Stimulated activated naive B cell treated with anti-CD40 and anti-IgM and Interleukin-4, amounts not matched to agents 10 μg/mL and 1 μg/mL and 100 μg/mL, for 72 hours (primary cell): Measurements from ENCODE around the gene HOXB5.

Experiments
- ATAC-seq, 2 donors: fragments of 150-1000 bp; cut with Tn5 transposase; replicated peaks; 2 replicates each; pipeline ENCODE4 v1.10.0; 2021; ENCODE audit warnings: moderate library complexity in 1 of 2
- DNase-seq: peaks from one replicate; pipeline ENCODE4 v3.0.0; 2021
- H3K27ac Mint-ChIP-seq: one replicate; pipeline ENCODE4 v1.8.0; 2022; ENCODE audit warnings: mild to moderate bottlenecking, mixed read lengths
- H3K27me3 Mint-ChIP-seq, 2 donors: one replicate each; pipeline ENCODE4 v1.8.0; 2022; ENCODE audit warnings: mixed read lengths in 2 of 2
- H3K36me3 Mint-ChIP-seq, 2 donors: one replicate each; pipeline ENCODE4 v1.8.0; 2022; ENCODE audit warnings: mixed read lengths in 2 of 2, mild to moderate bottlenecking in 1 of 2
- H3K4me1 Mint-ChIP-seq, 2 donors: one replicate each; pipeline ENCODE4 v1.8.0; 2022; ENCODE audit warnings: mixed read lengths in 2 of 2, mild to moderate bottlenecking in 1 of 2
- H3K4me3 Mint-ChIP-seq, 2 donors: one replicate each; pipeline ENCODE4 v1.8.0; 2022; ENCODE audit warnings: mild to moderate bottlenecking in 2 of 2, mixed read lengths in 2 of 2, moderate library complexity in 1 of 2
- H3K9me3 Mint-ChIP-seq, 2 donors: one replicate each; pipeline ENCODE4 v1.8.0; 2022; ENCODE audit warnings: mixed read lengths in 2 of 2, mild to moderate bottlenecking in 1 of 2

The HOXB5 gene

DNA sequence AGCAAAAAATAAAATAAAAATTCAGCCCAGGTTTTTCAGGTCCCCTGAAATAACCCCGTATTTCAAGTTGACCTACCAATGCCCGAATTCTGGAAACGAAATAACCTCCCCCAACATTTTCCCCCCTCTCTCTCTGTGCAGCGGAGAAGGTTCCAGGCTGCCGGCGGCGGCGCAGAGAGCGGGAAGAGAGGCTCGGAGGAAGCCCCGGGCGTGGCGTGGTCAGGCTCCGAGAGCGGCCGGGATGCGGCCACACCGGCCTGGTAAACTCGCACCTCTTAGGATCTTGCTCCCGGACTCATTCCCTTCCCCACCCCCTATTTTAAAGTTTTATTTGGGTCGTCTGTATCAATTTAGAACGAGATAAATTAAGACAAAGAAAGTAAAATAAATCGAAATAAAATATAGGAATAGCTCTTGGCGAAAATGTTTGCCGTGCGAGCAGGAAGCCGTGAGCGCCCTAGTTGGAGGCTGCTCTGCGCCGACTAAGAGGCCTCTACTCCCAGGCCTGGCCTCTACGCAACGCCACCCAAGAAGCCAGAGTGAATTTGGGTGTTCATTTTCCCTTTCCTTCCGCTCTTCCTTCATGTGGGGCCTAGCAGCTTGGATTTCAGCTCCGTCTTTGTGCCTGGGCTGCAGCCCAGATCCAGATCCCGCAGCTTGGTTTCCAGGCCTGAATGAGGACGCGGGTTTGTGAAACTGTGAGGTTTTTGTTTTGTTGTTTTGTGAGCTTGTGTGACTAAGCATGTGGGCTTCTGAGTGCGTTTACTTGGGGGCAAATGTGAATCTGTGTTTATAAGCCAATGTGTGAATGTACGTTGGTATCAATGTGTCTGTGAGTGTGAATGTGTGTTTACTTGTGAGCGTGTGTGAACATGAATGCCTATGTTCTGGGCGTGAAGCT is 12.7 kb upstream of the HOXB5 start:
- H3K9me3 Mint-ChIP-seq = no peaks in the 10 kb centered on the region
- H3K36me3 Mint-ChIP-seq = peaks cover 0 to 2% of the 10 kb centered on the region in 2 donors
- peaks cover 10 to 18% of the 10 kb centered on the region in 2 donors for H3K4me1 Mint-ChIP-seq
- no peak overlapping the region for H3K4me3 Mint-ChIP-seq
- DNase-seq (no peak), ATAC-seq (no peak)
- no peak overlapping the region for H3K27ac Mint-ChIP-seq
- H3K27me3 Mint-ChIP-seq = peaks cover 64 to 95% of the 10 kb centered on the region in 2 donors

DNA sequence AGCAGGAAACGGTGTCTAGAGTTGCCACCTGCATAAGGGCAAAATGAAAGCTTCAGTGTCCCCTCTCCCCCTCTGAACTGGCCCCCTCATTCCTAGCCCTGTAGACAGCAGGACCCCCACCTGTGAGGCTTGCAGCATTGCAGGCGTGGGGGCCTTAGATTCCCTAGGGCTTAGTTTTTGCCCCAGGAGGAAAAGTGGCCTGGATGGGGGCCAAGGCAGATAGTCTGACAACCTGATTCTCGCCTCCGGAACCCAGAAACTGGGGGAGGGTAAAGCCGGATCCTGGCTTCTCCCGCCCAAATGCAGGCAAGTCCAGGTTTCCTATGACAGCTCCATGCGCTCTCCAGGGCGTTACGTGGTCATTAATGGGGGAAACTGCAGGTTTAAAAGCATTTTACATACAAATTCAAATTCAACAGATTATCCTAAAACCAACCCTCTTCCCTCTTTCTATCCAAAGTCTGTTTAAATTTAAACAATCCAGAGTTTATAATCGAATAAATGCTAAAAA is 11.9 kb upstream of the HOXB5 start:
- H3K27me3 Mint-ChIP-seq = peaks cover 67 to 95% of the 10 kb centered on the region in 2 donors
- ATAC-seq (no peak), DNase-seq (no peak)
- no peaks in the 10 kb centered on the region for H3K9me3 Mint-ChIP-seq
- H3K27ac Mint-ChIP-seq = no peak overlapping the region
- H3K4me3 Mint-ChIP-seq = no peak overlapping the region
- peaks cover 7 to 10% of the 10 kb centered on the region in 2 donors for H3K4me1 Mint-ChIP-seq
- no peaks in the 10 kb centered on the region for H3K36me3 Mint-ChIP-seq

DNA sequence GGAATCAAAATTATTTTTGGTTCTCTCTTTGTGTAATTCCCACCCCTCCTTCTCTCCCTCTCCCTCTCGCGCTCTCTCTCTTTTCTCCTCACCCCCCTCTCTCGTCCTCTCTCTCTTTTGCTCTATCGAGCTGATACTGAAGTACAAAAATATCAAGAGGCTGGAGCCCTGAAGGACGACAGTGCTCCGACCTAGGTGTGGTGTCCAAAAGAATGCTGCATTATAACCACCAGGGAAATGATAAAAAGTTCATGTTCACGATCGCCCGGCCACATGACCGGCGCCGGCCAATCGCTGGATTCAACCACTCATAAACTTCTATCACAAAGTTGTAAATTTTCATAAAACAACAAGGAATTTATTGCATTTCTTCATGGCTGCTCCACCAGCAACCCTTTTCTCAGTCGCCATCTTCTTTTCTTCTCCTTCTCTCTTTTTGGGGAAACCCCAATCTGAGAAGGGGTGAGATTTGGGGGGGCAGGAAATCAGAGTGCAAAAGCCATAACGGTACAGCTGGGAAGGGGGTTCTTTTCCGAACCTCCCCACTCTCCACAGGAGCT is 11.3 kb upstream of the HOXB5 start, which contains the start of gene HOXB6:
TSS of gene HOXB6 (minus strand) at position 217 of the 560 bp plus-strand sequence. CDS start 6,836 bp downstream, outside the sequence.
- Mint-ChIP-seq H3K27ac (no peak within 1 kb of the TSS), H3K36me3 (no peaks in the 10 kb centered on the region), H3K9me3 (no peaks in the 10 kb centered on the region), H3K4me1 (peaks cover 7 to 9% of the 10 kb centered on the region in 2 donors), H3K27me3 (peaks cover 73 to 95% of the 10 kb centered on the region in 2 donors), H3K4me3 (no peak within 1 kb of the TSS)
- DNase-seq = no peak
- ATAC-seq = no peak

DNA sequence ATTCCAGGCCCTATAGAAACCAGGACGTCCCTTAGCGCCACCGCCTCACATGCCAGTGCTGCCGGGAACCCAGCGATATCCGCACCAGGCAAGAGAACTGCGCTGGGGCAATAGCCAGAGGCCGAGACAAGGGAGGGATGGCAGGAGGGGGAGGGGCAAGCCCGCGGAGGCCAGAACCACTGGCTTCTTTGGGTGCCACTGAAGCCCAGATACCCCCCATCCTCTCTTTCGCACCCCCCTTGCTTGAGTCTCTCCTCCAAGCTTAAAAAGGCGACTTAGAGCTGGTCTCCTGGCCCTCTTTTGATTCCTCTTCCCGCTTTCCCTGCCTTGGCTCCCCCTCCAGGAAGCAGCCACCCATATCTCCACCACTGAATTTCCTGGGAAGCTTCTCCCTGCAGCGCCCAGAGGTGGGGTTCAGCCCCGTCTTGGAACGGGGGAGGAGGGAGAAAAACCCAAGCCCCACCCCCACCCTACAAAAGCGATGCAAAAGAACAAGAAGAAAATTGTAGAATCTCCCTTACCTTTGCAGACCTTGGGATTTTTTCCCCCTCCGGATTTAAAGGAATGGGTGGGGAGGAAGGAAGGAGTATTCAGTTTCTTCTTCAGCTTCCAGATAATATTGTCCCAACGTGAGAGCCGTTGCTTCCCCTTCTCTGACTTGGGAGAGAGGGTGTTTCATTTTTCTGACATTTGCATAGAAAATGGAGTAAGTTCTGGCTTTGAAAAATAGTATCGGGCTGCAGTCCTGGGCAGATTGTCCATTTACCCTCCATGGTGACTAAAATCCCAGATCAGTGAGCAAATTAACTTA is 10.6 kb upstream of the HOXB5 start:
- H3K27me3 Mint-ChIP-seq = peaks cover 79 to 95% of the 10 kb centered on the region in 2 donors
- H3K4me1 Mint-ChIP-seq = peaks cover 7 to 9% of the 10 kb centered on the region in 2 donors
- no peaks in the 10 kb centered on the region for H3K9me3 Mint-ChIP-seq
- no peak overlapping the region for H3K27ac Mint-ChIP-seq
- H3K4me3 Mint-ChIP-seq = no peak overlapping the region
- ATAC-seq (no peak), DNase-seq (no peak)
- H3K36me3 Mint-ChIP-seq = no peaks in the 10 kb centered on the region

DNA sequence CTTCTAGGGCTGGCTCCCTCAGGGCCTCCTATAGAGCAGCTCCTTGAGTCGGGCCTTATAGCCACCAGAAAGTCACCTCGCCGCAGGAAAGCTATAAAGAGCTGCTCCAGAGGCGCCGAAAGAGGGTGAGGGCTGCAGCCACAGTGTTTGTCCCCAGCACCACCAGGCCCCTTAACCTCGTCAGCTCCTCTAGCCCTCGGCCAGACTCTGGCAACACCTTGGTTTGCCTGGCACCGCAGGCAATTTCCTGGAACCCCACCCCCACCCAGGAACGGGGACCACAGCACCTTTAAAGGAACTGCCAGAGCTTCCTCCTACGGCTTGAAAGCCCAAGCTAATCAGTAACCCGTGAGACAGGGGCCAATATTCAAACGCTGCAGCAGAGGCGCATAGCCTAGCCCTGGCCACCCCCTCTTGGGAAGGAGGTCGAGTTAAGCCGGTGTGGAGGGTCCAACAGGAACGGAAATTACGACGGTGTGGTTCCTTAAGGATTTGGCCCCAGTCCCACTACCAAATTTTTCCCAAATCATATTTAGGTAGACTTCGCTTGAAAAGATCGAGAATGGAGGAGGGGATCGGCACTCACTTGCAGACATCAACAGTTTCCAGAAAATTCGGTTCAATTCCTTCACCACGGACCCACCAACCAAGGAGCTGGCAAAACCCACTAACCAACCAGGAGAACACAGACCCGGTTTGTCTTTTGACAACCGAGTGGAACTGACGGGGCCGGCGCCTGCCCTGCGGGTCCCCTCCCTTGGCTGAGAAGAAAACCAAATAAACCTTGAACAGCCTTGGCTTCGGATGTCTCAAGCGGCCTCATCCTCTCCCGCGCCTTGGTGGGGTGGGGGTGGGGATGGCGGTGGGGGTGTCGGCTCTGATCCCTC is 8.2 kb upstream of the HOXB5 start:
- no peak overlapping the region for H3K27ac Mint-ChIP-seq
- H3K9me3 Mint-ChIP-seq = no peaks in the 10 kb centered on the region
- H3K27me3 Mint-ChIP-seq = peaks cover 85 to 97% of the 10 kb centered on the region in 2 donors
- no peaks in the 10 kb centered on the region for H3K36me3 Mint-ChIP-seq
- ATAC-seq (no peak), DNase-seq (no peak)
- H3K4me3 Mint-ChIP-seq = no peak overlapping the region
- H3K4me1 Mint-ChIP-seq = peaks cover 18 to 31% of the 10 kb centered on the region in 2 donors

DNA sequence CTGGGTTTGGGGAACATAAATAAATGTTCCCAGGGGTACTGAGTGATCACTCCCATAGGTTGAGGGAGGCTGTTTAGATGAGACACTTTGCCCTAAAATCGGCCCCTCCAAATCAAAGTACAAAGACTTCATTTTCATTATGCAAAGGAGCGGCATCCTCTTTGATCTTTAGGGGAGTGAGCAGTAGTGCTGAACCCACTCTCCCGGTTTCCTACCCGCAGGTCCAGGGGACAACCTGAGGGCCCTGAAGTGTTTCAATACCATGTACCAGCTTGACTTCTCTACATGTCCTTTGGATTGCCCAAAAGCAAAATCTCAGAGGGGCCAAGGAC is 7.6 kb upstream of the HOXB5 start:
- H3K27me3 Mint-ChIP-seq = peaks cover 86 to 97% of the 10 kb centered on the region in 2 donors
- DNase-seq (no peak), ATAC-seq (no peak)
- no peaks in the 10 kb centered on the region for H3K9me3 Mint-ChIP-seq
- H3K27ac Mint-ChIP-seq = no peak overlapping the region
- peaks cover 2 to 4% of the 10 kb centered on the region in 2 donors for H3K36me3 Mint-ChIP-seq
- H3K4me3 Mint-ChIP-seq = no peak overlapping the region
- H3K4me1 Mint-ChIP-seq = peaks cover 24 to 37% of the 10 kb centered on the region in 2 donors

DNA sequence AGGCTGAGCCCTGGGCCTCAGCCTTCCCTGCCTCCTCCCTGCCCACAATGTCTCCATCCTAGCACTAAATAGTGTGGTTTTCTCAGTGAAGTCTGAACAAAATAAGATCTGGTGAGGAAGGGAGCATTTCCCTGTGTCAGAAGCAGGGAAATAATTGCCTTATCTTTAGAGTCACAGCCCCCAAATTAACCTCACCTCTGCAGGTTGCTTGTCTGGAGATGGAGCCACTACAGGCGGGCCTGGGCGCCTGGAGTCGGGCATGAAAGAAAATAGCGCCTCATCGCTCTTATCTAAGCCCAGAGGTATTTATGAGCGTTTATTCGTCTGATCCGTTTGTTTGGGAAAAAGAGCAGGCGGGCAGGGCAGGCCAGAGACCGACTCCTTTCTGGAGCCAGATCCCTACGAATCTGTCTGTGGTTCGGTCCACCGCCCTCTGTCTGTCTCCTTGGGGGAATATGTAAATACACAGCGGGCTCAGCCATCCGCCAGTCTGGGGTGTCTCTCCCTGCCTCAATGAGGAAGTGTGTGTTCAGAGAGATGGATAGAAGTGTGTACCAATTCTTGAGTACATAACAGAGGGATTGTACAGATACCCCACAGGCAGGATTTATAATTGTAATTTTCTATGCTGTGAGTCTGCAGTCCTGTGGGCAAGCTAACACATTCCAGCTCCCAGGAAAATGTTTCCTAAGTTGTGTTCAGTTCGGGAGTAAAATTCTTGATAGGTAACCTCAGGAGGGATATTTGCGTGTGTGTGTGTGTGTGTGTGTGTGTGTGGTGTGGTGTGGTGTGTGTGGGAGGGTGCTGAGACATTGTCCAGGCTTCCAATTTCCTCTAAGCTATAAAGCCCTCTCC is 6.9 kb upstream of the HOXB5 start:
- peaks cover 25 to 42% of the 10 kb centered on the region in 2 donors for H3K4me1 Mint-ChIP-seq
- no peak overlapping the region for H3K27ac Mint-ChIP-seq
- H3K9me3 Mint-ChIP-seq = no peaks in the 10 kb centered on the region

DNA sequence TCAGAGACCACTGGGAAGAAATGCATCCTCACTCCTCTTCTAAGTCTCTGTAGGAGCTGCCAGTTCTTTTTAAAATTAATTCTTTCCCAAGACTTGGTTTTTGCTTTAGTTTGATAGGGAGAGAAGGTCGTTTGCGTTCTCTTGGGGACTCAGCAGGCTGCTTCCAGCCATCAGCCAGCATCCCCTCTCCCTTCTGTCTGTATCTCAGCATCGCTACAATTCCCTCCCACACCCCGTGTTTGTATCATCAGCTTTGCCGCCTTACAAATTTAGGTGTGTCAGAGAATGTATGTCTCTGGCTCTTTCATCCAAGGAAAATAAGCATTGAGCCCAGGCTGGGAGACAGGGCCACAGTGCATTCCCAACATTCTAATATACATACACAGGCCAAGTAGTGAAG is 5.8 kb upstream of the HOXB5 start:
- Mint-ChIP-seq H3K27me3 (peaks cover 86 to 99% of the 10 kb centered on the region in 2 donors), H3K36me3 (peaks cover 2 to 4% of the 10 kb centered on the region in 2 donors), H3K4me1 (peaks cover 24 to 42% of the 10 kb centered on the region in 2 donors), H3K9me3 (no peaks in the 10 kb centered on the region), H3K4me3 (no peak overlapping the region), H3K27ac (no peak overlapping the region)
- ATAC-seq (no peak), DNase-seq (no peak)

More for the DNA sequence above, 6.9 kb upstream of the HOXB5 start:
- H3K4me3 Mint-ChIP-seq = no peak overlapping the region
- no peak for DNase-seq
- peaks cover 2 to 4% of the 10 kb centered on the region in 2 donors for H3K36me3 Mint-ChIP-seq
- no peak for ATAC-seq
- H3K27me3 Mint-ChIP-seq = peaks cover 88 to 99% of the 10 kb centered on the region in 2 donors

DNA sequence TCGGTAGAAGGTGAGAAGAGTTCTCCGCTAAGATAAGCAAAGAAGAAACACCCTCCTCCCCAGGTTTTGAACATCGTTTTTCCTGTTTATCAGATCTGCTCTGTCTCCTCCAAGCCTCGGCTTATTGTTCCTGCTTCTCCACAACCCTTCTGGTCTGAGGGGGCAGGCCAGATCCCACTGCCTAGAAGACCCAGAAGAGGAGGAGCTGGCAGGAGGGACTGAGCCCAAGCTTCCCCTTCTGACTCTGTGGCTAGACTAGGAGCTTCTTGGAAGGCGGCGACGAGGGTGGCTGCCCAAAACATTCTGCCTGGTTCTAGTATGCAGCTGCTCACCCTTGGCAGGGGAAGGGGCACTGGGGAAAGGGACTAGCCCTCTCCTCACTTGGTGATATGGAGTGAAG is 5.2 kb upstream of the HOXB5 start:
- Mint-ChIP-seq H3K9me3 (no peaks in the 10 kb centered on the region), H3K36me3 (peaks cover 2 to 4% of the 10 kb centered on the region in 2 donors), H3K4me3 (peak overlapping the region in 1 of 2 donors; percentile 81), H3K4me1 (peaks cover 25 to 46% of the 10 kb centered on the region in 2 donors), H3K27ac (no peak overlapping the region), H3K27me3 (peaks cover 85 to 98% of the 10 kb centered on the region in 2 donors)
- no peak for ATAC-seq
- DNase-seq = no peak

DNA sequence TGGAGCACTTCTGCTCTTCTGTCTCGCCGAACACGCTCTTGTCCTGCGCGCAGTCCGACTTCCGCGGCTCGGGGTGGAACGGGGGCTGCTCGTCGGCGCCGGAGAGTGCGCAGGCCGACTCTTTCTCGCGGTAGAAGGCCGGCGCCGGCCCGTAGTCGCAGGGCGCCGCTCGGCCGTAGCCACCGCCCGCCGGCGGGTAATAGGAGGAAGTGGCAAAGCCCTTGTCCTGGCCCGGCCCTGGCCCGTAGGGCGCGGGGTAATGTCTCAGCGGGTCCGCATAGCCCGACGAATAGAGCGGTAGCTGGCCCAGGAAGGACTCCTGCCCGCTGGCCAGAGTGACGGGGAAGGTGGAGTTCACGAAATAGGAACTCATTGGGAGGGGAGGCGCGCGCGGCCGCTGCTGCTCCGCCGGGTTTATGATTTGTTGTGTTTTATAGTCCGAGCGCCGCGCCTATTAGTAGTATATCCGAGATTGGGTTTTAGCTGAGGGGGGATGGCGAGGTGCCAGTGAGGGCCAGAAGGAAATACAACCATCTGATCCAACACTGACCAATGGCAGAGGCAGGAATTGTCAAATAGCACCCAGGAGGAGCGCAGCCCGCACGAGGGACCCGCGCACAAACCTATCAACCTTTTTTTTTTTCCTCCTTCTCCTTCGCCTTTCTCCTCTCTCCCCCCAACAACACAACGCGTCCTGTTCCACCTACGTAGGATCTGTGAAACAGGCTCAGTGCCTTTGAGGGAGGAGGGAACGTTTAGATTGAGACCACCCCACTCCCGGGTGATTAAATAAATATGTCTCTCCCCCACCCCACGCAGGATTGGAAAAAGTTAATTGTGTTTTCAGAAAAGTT is 4.4 kb upstream of the HOXB5 start:
- Mint-ChIP-seq H3K9me3 (no peaks in the 10 kb centered on the region), H3K27me3 (peaks cover 85 to 98% of the 10 kb centered on the region in 2 donors), H3K27ac (peak overlapping the region; percentile 86), H3K36me3 (peaks cover 2 to 4% of the 10 kb centered on the region in 2 donors), H3K4me3 (peak overlapping the region; percentile 81 to 85), H3K4me1 (peaks cover 30 to 53% of the 10 kb centered on the region in 2 donors)
- no peak for DNase-seq
- ATAC-seq = peak; percentile 47 to 51

DNA sequence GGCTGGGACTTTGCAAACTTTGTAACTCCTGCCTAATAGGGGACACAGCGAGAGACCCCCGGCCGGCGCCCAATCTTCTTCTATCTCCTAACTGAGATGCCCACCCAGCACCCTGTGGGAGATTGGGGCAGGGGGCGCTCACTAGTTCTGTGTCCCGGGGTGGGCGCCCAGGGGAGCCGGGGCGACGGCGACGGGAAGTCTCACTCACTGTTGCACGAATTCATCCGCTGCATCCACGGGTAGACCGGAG is 3.9 kb upstream of the HOXB5 start:
- H3K4me3 Mint-ChIP-seq = peak overlapping the region; percentile 81 to 85
- peaks cover 86 to 98% of the 10 kb centered on the region in 2 donors for H3K27me3 Mint-ChIP-seq
- DNase-seq (no peak), ATAC-seq (no peak)
- H3K27ac Mint-ChIP-seq = peak overlapping the region; percentile 86
- H3K4me1 Mint-ChIP-seq = peaks cover 32 to 53% of the 10 kb centered on the region in 2 donors
- peaks cover 2 to 4% of the 10 kb centered on the region in 2 donors for H3K36me3 Mint-ChIP-seq
- no peaks in the 10 kb centered on the region for H3K9me3 Mint-ChIP-seq
